ENCODE measurements around the gene TMEM184A.

DNA sequence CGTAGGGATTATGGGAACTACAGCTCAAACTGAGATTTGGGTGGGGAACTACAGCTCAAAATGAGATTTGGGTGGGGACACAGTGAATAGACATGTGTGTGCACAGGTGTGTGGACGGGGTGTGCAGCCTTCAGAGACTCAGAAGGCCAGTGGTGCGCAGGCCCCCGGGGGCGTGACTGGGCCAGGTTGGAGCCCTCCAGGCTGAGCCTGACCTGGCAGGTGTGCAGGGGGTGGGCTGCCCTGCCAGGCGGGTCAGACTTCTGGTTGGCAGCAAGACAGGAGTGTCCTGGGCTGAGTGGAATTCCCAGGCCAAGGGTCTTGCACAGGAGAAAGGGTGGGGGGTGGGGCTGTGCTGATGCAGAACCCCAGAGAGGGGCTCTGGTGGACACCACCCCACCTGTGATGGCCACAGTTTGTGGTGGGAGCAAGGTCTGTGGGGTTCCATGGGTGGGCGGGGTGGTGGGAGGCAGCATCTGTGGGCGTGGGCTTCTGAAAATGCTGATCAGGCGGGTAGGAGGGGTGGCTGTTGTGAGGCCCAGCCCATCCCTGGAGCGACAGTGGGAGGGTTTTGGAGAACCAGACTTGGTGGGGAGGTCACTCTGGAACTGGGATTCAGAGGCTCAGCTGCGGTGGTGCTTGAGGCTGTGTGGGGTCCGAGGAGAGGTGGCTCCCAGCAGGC lies 43.1 kb upstream of the TMEM184A start:
- no peak for TF ChIP-seq DPF2 (IDR thresholded peaks at IDR 0.05)
- TF ChIP-seq STAT3 (IDR thresholded peaks at IDR 0.05; ENCODE audit: low read depth, low read length), result no peak
- TF ChIP-seq CHD2 (IDR thresholded peaks at IDR 0.05; ENCODE audit: borderline replicate concordance, low read depth, low read length), result no peak
- TF ChIP-seq TCF7 (IDR thresholded peaks at IDR 0.05; ENCODE audit: borderline replicate concordance), result no peak
- TF ChIP-seq, protein P1, sequence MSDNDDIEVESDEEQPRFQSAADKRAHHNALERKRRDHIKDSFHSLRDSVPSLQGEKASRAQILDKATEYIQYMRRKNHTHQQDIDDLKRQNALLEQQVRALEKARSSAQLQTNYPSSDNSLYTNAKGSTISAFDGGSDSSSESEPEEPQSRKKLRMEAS (IDR thresholded peaks at IDR 0.05; ENCODE audit: low read depth, low read length), result no peak
- no peak for TF ChIP-seq EZH2 (IDR thresholded peaks at IDR 0.05; ENCODE audit: borderline replicate concordance, control insufficient read depth, low read depth, low read length)
- no peak for TF ChIP-seq POLR2A (IDR thresholded peaks at IDR 0.05; ENCODE audit: low read depth, low read length)
- TF ChIP-seq, protein P2, sequence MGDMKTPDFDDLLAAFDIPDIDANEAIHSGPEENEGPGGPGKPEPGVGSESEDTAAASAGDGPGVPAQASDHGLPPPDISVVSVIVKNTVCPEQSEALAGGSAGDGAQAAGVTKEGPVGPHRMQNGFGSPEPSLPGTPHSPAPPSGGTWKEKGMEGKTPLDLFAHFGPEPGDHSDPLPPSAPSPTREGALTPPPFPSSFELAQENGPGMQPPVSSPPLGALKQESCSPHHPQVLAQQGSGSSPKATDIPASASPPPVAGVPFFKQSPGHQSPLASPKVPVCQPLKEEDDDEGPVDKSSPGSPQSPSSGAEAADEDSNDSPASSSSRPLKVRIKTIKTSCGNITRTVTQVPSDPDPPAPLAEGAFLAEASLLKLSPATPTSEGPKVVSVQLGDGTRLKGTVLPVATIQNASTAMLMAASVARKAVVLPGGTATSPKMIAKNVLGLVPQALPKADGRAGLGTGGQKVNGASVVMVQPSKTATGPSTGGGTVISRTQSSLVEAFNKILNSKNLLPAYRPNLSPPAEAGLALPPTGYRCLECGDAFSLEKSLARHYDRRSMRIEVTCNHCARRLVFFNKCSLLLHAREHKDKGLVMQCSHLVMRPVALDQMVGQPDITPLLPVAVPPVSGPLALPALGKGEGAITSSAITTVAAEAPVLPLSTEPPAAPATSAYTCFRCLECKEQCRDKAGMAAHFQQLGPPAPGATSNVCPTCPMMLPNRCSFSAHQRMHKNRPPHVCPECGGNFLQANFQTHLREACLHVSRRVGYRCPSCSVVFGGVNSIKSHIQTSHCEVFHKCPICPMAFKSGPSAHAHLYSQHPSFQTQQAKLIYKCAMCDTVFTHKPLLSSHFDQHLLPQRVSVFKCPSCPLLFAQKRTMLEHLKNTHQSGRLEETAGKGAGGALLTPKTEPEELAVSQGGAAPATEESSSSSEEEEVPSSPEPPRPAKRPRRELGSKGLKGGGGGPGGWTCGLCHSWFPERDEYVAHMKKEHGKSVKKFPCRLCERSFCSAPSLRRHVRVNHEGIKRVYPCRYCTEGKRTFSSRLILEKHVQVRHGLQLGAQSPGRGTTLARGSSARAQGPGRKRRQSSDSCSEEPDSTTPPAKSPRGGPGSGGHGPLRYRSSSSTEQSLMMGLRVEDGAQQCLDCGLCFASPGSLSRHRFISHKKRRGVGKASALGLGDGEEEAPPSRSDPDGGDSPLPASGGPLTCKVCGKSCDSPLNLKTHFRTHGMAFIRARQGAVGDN (IDR thresholded peaks at IDR 0.05), result no peak
- no peak for TF ChIP-seq POLR2AphosphoS5 (IDR thresholded peaks at IDR 0.05; ENCODE audit: low read length)

Measured in GM12878 (cell line).